Activated CD4-positive, alpha-beta T cell treated with anti-CD3 and anti-CD28 coated beads, Interleukin-2, amount 50 U/mL, for 16 hours (primary cell): ENCODE measurements around the gene GSDMA.

ENCODE experiments used
- DNase-seq: peaks from one replicate; pipeline ENCODE4 v3.0.0-alpha.2; 2020

The GSDMA gene

DNA sequence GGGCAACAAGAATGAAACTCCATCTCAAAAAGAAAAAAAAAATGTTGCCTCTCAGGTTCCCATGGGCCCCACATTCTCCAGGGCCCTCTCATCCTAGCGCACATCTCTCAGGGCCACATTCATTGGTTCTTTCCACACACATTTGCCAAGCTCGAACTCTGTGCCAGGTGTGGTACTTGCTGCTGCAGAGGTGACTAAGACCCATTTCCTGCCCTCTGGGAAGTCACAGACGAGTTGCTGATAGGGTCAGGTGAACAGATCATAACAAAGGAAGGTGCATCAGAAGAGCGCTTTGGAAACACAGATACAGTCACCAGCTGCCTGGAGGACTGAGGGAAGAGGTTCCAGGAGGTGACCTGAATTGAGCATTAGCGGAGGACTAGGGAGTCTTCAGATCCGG is 1.0 kb downstream of the GSDMA start:
- no peak for DNase-seq

DNA sequence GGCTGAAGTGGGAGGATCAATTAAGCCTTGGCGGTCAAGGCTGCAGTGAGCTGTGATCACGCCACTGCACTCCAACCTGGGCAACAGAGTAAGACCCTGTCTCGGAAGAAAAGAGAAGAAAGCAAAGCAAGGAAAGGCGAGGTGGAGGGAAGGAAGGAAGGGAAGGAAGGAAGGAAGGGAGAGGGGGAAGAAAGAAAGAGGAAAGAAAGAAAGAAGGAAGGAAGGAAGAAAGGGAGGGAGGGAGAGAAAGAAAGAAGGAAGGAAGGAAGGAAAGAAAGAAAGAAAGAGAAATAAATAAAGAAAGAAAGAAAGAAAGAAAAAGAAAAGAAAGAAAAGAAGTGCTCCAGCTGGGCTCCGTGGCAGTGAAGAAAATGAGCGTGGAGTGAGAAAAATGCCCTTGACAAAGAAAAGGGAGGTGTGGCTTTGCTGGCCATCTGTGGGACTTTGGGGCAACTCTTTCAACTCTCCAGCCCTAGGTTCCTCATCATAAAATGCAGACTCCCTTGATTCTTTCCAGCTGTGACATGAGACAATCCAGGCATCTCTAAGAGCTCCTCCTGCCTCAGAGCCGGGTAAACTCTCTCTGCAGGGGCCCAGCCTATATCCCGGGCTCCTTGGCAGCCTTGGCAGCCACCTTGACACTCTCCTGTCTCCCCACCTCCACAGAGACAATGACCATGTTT is 2.4 kb downstream of the GSDMA start:
- no peak for DNase-seq

DNA sequence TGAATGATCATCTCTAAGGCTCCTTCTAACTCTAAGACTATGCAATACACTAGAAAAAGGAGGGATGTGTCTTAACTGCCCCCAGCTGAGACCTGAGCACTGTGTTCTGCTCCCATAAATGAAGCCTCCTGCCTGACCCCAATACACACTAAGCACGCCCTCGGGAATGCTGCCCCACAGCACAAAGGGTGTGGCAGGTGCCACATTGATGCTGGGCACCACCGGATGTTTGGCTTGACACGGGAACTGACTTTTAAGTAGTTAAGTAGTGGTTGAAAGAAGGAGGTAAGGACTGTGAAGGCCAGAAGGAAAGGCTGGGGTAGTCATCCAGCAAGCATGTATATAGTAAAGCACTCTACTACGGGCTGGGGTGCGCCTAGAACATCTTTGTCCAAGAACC is 4.0 kb downstream of the GSDMA start:
- DNase-seq: no peak

DNA sequence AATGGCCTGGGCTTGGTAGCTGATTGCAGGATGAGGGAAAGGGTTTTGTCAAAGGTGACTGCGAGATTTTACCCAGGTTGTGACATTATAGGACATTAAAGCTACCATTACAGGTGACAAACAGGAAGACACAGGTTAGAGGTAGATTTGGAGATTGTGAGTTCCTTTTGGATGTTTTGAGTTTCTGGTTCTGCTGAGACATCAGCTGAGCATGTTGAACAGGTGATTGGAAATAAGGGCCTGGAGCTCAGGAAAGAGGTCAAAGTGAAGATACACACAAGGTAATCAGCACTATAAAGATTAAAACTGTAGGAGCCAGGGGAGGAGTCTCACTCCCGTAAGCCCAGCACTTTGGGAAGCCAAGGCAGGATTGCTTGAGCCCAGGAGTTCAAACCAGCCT is 6.0 kb downstream of the GSDMA start:
- no peak for DNase-seq

DNA sequence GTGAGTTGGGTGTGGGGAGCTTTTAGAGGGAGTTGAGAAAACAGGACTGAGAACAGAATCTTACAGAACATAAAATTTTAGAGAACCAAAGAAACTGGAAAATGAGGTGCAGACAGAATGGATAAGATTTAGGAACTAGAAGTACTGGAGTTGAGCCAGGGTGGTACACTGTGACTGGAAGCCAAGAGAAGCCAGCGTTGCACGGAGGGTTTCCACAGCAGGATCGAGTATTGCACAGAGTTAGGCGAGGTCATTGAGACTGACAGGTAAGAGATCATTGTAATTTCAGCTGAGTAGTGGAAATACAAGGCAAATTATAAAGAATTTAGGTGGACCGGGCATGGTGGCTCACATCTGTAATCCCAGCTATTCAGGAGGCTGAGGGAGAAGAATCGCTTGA is 6.6 kb downstream of the GSDMA start:
- DNase-seq: no peak

DNA sequence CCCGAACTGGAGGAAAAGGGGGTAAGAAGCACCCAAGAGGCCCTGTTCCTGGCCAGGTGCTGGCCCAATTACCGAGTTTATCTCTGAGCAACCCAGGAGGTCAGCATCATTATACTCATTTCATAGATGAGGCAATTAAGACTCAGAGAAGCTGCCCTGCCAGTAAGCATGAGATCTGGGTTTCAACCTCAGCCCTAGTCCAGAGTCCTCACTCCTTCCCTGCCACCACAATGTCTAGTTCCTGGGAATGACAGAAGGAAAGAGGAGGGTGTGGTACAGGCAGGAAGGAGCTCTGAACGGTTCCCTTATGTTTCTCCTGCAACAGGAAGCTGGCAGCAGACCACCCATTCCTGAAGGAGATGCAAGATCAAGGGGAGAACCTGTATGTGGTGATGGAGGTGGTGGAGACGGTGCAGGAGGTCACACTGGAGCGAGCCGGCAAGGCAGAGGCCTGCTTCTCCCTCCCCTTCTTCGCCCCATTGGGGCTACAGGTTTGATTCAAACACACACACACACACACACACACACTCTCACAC is 7.4 kb downstream of the GSDMA start:
- DNase-seq: no peak

DNA sequence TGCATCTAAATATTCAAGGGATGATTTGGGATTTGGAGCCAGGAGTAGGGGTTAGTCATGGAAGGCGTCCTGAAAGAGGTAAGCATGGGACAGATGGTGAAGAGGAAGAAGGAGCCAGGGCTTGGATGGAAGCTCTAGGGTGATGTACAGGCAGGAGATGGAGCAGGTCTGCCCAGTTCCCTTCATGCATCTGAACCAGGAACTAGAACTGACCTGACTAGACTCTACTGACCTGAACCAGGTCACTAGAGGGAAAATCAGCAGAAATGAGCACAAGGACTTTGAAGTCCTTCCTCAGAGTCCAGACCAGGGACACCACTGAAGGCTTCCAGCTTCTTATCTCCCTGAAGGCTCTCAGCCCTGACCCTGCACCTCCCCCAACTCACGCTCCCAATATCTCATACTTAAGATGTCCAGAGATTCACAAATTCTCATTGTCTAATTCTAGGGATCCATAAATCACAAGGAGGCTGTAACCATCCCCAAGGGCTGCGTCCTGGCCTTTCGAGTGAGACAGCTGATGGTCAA is 8.3 kb downstream of the GSDMA start:
- DNase-seq: no peak

DNA sequence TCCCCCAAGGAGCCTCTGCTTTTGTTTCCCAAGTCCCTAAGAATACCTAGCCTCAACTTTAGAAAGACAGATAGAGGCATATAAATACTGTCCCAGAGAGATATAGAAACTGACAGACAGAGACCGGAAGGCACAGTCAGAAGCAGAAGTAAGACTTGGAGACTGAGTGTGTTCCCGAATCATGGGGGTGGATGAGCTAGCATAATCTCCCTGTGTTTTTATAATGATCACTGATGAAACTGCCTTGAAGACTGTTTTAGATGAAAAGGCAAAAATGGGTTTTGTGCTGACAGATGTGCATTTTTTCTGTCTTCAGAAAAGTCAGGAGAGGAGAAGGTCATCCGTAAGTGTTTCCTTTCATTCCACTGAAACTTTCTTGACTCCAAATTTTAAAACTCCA is 9.5 kb downstream of the GSDMA start:
- DNase-seq: no peak

DNA sequence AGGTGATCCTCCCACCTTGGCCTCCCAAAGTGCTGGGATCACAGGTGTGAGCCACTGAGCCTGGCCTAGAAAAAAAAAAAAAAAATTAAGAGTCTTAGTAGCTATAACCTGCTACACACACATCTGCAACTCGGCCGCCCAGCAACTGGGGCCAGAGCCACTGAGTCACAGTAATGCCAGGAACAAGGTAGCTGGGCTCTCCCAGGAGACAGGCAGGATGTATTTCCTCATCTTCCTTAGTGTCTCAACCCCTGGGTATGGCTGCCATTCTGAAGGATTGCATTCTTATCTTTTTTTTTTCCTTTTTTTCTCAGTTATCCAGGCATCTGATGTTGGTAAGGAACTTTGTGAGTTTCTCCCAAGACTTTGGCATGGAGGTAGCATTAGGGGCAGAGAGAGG is 10.7 kb downstream of the GSDMA start:
- no peak for DNase-seq

DNA sequence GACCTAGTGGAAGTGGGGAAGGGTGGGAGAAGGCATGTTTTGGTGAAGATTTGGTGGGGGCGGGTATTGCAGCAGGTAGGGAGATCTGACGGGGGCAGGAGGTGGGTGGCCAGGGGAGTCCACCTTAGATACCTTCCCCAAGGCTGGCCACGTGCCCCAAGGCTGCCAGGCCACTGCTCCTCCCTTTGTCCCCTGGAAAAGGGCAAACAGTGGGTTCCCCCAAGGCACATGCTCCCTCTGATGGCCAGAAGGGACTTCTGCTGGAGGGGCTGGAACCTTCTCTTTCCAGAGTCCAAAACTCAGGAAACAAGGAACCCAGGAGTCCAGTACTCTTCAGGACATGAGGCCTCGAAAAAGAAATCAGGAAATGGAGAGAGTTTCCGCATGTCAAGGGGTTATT is 11.6 kb downstream of the GSDMA start:
- no peak for DNase-seq

DNA sequence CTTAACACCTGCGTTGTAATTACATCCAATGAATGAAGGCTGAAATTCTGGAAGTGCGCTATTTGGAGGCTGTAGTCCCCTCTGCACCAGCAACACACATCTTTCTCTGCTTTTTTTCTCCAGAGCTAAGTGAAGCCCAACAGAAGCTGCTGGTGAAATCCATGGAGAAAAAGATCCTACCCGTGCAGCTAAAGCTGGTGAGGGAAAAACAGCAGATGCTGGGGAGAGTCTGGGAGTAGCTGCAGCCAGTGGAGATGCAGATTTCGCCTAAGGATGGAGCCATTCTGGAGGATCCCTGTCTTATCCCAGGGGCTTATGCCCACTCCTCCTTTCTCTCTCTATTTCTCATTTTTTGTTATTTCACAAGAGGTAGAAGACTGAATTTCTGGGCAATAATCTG is 13.0 kb downstream of the GSDMA start:
- no peak for DNase-seq

DNA sequence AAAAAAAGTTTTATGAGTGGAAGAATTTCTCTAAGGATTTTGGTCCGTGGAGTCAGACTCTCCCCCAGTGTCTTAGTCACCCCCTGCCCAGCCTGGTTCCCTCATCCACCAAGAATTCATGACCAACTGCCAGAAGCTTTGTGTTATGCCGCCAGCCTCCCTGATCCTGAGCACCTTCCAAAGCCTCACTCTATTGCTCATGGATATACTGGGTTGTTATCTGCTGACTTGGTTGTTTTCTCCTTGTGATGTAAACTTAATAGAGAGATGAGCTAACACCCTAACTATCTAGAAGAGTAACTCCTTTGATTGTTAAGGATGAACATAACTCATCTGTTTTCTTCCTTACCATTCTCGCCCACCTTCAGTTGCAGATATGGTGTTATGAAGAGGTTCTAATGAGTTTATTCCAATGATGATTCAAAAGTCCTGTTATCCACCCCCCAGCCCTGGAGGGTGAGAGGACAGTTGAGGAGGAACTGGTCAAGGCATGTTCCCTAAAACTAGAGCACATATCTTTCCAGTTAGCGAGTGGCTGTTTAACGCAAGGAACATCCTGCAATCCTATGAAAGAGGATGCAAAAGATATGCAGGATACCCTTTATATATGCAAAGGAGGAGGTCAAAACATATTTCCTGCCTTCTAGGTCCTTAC is 16.3 kb downstream of the GSDMA start:
- no peak for DNase-seq

DNA sequence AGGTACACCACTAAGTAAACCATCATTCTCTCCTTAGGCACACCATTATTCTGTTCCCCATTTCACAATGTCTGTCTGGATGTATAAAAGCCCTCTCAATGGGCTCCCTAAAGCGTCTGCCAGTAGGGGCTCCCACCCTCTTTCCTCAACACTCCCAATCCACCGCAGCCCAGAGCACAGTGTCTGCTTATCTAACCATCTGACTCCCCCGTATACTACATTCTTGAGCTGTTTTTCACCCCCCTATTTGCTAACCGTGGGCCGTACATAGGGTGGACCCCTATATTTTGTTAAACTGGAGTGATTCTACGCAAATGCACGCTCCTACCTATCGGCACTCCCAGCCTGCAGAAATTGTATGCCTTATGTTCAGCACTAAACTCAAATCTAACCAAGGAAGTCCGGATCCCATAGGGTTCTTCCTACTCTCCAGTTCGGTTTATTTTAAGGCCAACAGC is 17.1 kb downstream of the GSDMA start:
- DNase-seq: no peak

DNA sequence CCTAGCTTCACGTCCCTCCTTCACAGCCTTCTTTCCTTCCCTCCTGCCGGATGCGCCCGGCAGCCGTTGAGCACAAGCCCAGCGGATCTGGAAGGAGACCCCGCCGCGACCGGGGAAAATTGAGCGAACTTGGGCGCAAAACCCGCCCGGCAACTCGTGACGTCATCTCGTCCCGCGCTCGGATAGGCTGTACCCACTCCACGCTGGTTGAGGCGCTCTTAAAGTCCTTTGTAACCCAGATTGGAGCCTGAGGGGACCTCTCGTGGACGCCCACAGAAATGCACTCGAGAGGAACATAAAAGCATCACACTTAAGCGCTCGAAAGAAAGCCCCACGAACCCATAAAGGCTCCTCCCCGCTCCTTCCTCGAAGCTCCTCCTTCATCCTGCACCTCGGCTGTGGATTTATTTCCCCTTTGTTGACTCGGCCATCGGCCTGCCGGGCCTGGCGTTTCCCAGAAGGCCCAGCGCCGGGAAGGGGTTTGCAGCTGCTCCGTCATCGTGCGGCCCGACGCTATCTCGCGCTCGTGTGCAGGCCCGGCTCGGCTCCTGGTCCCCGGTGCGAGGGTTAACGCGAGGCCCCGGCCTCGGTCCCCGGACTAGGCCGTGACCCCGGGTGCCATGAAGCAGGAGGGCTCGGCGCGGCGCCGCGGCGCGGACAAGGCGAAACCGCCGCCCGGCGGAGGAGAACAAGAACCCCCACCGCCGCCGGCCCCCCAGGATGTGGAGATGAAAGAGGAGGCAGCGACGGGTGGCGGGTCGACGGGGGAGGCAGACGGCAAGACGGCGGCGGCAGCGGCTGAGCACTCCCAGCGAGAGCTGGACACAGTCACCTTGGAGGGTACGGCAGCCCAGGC is 17.8 kb downstream of the GSDMA start, which contains the start of gene PSMD3:
PSMD3 (plus strand) TSS at position 457 of the 856 bp plus-strand sequence; CDS start at position 621, 164 bp downstream.
- DNase-seq: peak; percentile 99

DNA sequence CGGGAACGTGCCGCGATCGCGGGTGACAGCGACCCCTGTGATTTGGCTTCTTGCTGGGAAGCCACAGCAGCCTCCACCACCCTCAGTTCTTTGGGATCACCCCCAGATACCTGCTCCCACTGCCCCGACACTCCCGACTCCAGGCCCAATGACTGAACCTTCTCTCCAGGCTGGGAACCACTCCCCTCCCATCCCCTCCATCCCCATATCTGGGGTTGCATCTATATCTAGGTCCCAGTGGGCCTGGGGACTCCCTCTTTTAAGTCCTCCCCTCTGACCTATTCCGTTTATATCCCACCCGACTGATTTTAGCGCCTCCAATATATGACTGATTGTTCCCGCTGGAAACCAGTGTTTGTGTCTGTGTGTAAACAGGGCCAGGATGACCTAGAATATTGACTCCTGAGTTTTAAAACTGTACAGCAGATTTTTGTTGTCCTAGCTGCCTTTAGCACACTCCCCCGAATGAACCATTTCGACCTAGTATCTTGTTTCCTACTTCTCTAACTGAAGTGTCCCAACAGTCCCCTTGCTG is 18.5 kb downstream of the GSDMA start:
- no peak for DNase-seq

DNA sequence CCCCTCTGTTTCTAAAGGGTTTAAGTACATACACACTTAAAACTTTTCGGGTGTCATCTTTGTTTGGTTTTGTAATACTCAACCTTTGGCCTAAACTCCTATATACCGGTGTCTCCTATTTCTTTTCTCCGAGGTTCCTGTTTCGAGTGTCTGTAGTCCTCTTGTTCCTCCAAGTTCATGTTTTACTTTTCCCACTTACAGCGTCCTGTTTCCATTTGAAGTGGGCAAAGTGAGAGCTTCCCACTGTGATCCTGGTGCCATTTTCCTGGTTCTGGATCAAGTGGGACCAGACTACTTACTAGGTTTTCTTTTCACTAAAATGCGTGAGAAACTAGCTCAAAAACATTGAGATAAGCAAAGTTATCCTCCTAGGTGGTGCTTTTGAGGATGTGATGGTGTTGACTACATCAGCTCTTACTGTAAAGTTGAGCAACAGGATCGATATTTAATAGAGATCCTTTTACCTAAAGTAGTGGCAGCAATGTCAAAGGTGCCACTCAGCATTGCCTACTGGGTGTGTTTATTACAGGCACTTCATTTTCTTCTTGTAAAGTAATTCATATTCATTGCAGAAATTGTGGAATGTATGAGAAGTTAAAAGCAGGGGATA is 19.1 kb downstream of the GSDMA start:
- no peak for DNase-seq

DNA sequence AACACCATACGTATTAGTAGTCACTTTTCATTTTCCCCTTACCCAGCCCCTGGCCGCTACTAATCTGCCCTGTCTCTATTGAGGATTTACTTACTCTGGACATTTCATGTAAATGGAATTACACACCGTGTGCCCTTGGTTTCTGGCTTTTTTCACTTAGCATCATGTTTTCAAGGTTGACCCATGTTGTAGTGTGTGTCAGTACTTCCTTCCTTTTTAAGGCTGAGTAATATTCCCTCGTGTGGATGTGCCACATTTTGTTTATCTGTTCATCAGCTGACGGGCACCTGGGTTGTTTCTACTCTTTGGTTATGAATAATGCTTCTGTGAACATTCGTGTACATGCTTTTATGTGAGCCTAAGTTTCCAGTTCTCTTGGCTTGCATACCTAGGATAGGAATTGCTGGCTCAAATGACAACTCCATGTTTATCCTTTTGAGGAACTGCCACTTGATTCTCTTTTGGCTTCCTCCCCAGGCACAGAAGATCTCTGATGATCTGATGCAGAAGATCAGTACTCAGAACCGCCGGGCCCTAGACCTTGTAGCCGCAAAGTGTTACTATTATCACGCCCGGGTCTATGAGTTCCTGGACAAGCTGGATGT is 25.5 kb downstream of the GSDMA start:
- DNase-seq: no peak

DNA sequence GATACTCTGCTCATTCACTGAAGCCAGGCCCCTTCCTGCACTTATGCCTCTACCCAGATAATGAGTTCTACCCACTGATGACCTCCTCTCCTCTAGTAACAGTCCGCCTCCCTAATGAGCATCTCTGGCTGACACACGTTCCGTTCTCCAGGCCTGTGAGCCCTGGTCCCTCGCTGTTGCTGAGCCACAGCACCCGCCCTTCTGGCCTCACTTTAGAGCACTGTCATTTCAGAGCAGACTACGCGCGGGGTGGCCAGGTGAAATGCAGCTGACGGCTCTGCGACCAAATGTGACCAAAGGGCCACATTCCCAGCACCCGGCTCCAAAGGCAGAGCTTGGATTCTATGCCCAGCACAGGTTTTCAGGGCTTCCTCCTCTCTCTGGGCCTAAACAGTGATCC is 31.6 kb downstream of the GSDMA start:
- DNase-seq: no peak

DNA sequence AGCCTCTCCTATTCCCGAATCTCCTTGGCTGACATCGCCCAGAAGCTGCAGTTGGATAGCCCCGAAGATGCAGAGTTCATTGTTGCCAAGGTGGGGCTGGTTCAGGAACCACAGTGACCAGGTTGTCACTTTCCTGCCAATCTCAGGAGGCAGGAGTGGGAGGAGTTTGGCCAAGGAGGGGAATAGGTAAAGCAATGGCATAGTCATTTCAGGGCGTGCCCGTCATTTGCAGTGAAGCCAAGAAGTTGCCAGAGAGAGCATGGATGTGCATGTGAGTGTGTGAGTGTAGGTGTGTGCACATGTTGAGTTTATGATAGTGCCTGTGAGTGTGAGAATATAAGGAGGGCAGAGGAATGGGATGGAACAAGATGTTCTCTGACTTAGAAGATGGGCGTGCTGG is 32.6 kb downstream of the GSDMA start:
- no peak for DNase-seq

DNA sequence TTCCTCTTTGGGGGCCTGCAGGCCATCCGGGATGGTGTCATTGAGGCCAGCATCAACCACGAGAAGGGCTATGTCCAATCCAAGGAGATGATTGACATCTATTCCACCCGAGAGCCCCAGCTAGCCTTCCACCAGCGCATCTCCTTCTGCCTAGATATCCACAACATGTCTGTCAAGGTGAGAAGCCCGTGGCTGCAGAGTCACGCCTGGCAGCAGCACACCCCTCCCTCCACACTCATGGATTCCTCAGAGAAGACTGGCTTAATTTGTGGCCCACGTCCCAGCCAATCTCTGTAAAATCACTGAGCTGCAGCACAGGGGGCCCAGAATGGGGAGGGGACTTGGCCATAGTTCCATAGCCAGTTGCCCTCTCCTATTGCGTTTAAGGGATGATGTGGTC is 33.4 kb downstream of the GSDMA start:
- DNase-seq: no peak

DNA sequence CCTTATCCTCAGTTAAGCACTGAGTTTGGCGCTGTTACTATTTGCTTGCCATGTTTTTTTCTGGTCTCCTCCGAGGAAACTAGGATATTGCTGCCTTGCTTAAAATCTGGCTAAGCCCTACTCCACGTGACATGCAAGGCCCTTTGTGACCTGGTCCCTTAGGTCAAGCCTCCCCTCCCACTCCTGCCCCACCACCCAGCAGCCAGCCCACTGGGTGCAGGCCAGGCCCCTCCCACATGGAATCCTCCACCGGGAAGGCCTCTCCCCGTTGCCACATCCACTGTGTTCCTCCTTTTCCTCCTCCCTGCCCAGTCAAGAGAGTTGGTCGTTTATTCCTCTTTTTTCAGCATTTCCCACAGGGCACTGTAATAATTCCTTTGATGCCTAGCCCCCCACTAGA is 34.0 kb downstream of the GSDMA start:
- no peak for DNase-seq

DNA sequence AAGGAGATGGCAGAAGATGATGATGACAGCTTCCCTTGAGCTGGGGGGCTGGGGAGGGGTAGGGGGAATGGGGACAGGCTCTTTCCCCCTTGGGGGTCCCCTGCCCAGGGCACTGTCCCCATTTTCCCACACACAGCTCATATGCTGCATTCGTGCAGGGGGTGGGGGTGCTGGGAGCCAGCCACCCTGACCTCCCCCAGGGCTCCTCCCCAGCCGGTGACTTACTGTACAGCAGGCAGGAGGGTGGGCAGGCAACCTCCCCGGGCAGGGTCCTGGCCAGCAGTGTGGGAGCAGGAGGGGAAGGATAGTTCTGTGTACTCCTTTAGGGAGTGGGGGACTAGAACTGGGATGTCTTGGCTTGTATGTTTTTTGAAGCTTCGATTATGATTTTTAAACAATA is 34.7 kb downstream of the GSDMA start:
- no peak for DNase-seq
